ENCODE measurements around the gene CAB39.

CAB39 gene

GRCh38 chr2:230712443-230713330, at the start of gene CAB39:
TSS of gene CAB39 (plus strand) at chr2:230712842. CDS start at chr2:230760002, 47,160 bp downstream.
- DNase-seq: peak; percentile 89

GRCh38 chr2:230664128-230664527, 48.5 kb upstream of the CAB39 start:
- peak; percentile 57 for DNase-seq

GRCh38 chr2:230664844-230665243, 47.8 kb upstream of the CAB39 start:
- no peak for DNase-seq

- peak; percentile 45 for DNase-seq
Observed at GRCh38 chr2:230665263-230665691, 47.4 kb upstream of the CAB39 start.

GRCh38 chr2:230666446-230666845, 46.2 kb upstream of the CAB39 start:
- DNase-seq: no peak

- DNase-seq: peak; percentile 39
Observed at GRCh38 chr2:230666885-230667712, 45.5 kb upstream of the CAB39 start.

- DNase-seq: peak; percentile 65
Observed at GRCh38 chr2:230668184-230668938, 44.3 kb upstream of the CAB39 start.

- DNase-seq: peak; percentile 31
Observed at GRCh38 chr2:230668939-230669303, 43.7 kb upstream of the CAB39 start.

- no peak for DNase-seq
Observed at GRCh38 chr2:230669386-230669950, 43.2 kb upstream of the CAB39 start.

- DNase-seq: no peak
Observed at GRCh38 chr2:230671117-230671516, 41.5 kb upstream of the CAB39 start.

GRCh38 chr2:230672836-230673235, 39.8 kb upstream of the CAB39 start:
- no peak for DNase-seq

- no peak for DNase-seq
Observed at GRCh38 chr2:230674401-230674800, 38.2 kb upstream of the CAB39 start.

- no peak for DNase-seq
Observed at GRCh38 chr2:230674966-230675672, 37.5 kb upstream of the CAB39 start.

GRCh38 chr2:230676546-230676945, 36.1 kb upstream of the CAB39 start:
- no peak for DNase-seq

- no peak for DNase-seq
Observed at GRCh38 chr2:230677201-230677946, 35.3 kb upstream of the CAB39 start.

GRCh38 chr2:230678018-230678417, 34.6 kb upstream of the CAB39 start:
- DNase-seq: no peak

GRCh38 chr2:230678451-230678850, 34.2 kb upstream of the CAB39 start:
- no peak for DNase-seq

GRCh38 chr2:230680463-230681170, 32.0 kb upstream of the CAB39 start:
- peak; percentile 54 for DNase-seq

GRCh38 chr2:230681171-230681545, 31.5 kb upstream of the CAB39 start:
- DNase-seq: no peak

GRCh38 chr2:230682546-230682945, 30.1 kb upstream of the CAB39 start:
- DNase-seq: no peak

All from activated CD4-positive, alpha-beta T cell treated with anti-CD3 and anti-CD28 coated beads for 48 hours (primary cell).